GM19043 (cell line): ENCODE results near the gene SGPL1.

Source experiments
- ATAC-seq: cut with Tn5 transposase; IDR thresholded peaks from one replicate; pipeline ENCODE4 v1.9.1; 2021; ENCODE audit warnings: low read depth; ENCODE audit not compliant: unreplicated experiment

SGPL1 gene

GRCh38 chr10:70872291-70872690 is 56.5 kb downstream of the SGPL1 start:
- ATAC-seq: no peak

DNA sequence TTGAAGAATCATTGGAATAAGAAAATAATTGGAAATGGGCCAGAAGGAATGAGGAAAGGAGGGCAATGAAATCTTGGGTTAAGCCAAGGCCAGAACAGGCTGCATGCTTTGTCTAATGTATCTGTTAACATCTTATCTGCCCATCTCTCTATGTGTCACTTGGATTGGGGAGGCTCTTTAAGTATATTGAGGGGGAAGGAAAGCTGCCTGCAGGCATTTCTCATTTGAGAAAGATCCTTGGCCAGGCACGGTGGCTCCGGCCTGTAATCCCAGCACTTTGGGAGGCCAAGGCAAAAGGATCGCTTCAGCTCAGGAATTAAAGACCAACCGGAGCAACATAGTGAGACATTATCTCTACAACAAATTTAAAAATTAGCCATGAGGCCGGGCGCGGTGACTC is 58.3 kb downstream of the SGPL1 start:
- ATAC-seq: no peak

- no peak for ATAC-seq
Measured at GRCh38 chr10:70879207-70879606, 63.5 kb downstream of the SGPL1 start.

DNA sequence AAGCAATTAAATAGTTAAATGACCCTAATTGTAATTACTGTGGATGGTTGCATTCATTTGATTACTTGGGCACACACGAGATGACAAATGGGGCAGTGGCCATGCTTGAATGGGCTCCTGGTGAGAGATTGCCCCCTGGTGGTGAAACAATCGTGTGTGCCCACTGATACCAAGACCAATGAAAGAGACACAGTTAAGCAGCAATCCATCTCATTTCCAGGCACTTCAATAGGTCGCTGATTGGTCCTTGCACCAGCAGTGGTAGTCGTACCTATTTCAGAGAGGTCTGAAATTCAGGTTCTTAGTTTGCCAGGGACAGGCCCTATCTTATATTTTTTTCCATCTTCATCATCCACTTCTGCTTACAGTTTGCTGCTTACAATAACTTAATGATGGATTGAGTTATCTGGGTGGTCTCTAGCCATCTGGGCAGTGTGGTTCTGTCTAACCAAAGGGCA is 64.4 kb downstream of the SGPL1 start:
- no peak for ATAC-seq

DNA sequence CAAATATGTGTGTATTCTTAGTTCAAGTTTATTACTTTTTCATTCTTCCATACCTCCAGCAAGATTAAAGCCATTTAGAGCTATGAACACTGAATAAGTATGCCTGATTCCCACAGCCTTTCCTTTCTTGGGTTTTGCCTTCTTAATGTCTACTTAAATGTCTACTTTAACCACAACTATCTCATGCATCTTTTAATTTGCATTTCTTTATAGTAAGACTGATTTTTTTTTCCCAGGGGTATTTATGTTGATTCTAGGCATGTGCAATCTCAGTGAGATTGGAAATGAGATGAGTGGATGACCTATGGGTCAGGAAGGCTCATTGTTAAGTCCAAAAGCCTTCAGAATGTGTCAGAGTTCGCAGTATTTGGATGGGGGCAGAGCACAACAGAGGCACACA is 69.0 kb downstream of the SGPL1 start:
- ATAC-seq: no peak

DNA sequence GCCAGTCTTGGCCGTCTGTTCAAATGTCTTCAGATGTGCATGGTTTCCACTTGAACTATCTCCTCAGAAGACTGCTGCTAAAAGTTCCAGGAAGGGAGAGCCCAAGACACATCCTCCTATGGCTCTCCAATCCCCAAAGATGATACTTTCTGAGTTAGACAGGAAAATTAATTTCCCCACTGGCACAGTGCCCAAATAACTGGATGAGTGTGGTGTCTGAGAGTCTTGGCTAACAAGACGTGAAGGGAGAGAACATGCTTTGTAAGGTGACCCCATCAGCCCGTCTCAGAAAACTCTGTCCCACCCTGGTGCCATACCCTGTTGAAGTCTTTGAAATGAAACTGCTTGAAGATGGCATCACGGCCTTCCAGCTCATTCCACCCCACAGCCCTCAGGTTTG is 69.7 kb downstream of the SGPL1 start:
- no peak for ATAC-seq

DNA sequence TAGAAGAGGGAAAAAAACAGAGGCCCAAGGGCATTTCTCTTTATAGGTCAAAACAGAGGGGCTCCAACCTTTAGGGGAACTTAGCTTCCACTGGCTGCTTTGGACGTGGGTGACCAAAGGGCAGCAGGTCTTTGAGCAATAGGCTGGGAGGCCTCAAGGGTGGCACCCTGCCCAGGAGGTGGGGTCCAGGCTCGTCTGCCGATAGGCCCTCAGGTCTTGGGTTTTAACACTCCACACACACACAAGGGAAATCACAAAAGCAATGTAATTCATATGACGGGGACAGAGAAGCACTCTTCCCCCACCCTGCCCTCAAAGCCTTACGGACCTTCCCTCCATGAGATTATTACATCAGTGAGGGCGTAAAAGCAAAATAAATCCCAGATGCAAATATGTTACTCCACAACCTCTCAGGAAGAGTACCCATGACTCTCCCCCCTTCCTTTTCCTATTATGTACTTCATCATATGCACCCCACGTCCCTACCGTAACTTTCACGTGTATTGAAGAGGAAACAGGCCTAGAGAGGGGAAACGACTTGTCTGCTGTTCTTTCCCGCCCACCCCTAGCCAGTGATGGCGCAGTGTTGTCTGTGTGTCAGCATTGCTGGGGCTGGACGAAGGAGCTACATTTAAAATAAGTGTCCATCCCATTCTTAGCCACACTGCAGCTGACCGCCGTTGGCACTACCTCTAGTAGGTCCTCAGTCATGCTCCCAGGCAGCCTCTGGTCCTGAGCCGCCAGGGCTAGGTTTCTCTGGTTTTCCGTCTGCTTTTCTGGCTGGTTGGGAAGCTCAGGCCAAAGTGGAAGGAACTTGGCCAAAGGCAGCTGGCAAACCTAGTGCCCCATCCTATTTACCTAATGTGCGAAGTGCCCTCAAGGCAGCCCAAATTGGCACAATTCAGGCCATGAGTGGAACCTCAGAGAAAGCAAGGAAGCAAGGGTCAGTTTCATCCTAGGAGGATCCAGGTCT is 70.5 kb downstream of the SGPL1 start:
- no peak for ATAC-seq

DNA sequence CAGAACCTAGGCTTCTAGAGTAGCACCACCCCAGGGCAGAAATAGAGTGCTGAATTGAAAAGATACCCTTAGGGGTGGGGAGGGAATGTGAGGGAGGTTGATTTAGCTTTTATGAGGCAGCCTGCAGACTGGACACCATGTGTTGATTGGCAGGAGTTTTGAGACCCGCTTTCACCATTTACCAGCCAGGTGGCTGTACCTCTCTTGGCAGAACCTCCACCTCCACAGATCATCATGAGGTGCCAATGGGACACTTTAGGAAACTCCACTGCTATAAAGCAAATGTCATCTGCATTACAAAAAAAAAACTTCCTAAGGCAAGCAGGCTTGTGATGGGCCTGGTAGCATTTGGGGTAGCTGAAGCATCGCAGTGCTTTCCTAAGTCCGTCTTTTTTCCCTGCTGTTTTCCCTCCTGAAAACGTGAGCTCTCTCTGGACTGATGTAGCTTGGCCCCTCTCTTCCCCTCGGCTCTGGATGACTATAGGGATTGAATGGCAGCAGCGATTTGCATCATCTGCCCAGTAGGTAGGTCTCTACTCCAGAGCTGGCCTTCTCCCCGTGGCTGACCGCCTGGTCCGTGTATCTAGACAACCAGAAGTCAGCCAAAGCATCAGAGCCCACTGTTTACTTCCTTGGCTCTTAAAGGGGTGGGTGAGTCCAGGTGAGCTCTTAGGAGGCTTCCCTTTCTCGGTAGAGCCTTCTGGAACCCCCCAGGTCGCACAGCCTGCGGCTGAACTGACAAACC is 71.3 kb downstream of the SGPL1 start:
- ATAC-seq: no peak

GRCh38 chr10:70887804-70888800 is 72.4 kb downstream of the SGPL1 start, which contains the start of gene PCBD1:
PCBD1 (minus strand) TSS chr10:70888565; CDS start chr10:70888533, 32 bp downstream.
- peak; percentile 88 for ATAC-seq

GRCh38 chr10:70889291-70889690 is 73.5 kb downstream of the SGPL1 start:
- ATAC-seq: no peak

GRCh38 chr10:70890917-70891431 is 75.2 kb downstream of the SGPL1 start:
- no peak for ATAC-seq

DNA sequence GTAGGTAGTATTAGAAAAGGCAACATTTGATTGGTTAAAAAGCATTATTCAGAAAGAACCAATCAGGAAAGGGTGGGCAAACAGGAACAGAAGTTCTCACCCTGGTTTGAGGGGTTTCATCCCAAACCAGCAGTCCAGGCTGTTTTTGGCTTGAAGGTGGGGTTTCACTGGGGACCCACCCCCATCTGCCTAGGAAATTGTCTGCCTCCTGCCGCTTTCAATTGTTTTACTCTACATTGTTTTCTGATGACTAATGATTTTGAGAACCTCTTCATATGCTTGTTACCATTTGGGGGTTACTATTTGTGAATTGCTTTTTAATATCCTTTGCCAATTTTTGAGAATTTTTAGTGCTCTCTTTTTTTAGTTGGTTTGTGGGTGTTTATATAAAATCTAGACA is 75.9 kb downstream of the SGPL1 start:
- ATAC-seq: no peak

- no peak for ATAC-seq
Measured at GRCh38 chr10:70892631-70893030, 76.9 kb downstream of the SGPL1 start.

- no peak for ATAC-seq
Measured at GRCh38 chr10:70893227-70894006, 77.7 kb downstream of the SGPL1 start.

GRCh38 chr10:70894416-70894815 is 78.7 kb downstream of the SGPL1 start:
- ATAC-seq: no peak

GRCh38 chr10:70896551-70896950 is 80.8 kb downstream of the SGPL1 start:
- ATAC-seq: no peak

GRCh38 chr10:70898687-70899086 is 82.9 kb downstream of the SGPL1 start:
- ATAC-seq: no peak

GRCh38 chr10:70899096-70899495 is 83.3 kb downstream of the SGPL1 start:
- no peak for ATAC-seq

GRCh38 chr10:70901276-70901878 is 85.6 kb downstream of the SGPL1 start:
- no peak for ATAC-seq
